Endothelial cell of umbilical vein (primary cell): ENCODE results near the gene CDC42EP3. TPM values are rescaled to one million over a fixed set of nuclear protein-coding genes. Genes with fewer than 3 reads are reported as not detected.

Experiments used
- BruUV-seq: library from RNA; stranded (reverse); fragments of 400-500 nt; replicated peaks from 2 replicates; lab custom pipeline; 2021; lab: Mats Ljungman, UMichigan
- CTCF ChIA-PET: fragments of 300-600, 350-600 bp; sonication (Branson Sonifier 250); formaldehyde crosslinking; loops from one replicate; lab custom pipeline; 2021; ENCODE audit warnings: antibody characterized with exemption, inconsistent platforms; lab: Charles Lee
- POLR2A ChIA-PET: fragments of 300-600, 350-600 bp; sonication (Branson Sonifier 250); formaldehyde crosslinking; loops from one replicate; lab custom pipeline; 2021; ENCODE audit warnings: antibody characterized with exemption, inconsistent platforms; lab: Charles Lee
- DNase-seq: peaks from one replicate; pipeline ENCODE4 v3.0.0-alpha.2; 2011; ENCODE audit warnings: low read depth, low spot score
- FAIRE-seq: peaks from 2 replicates; lab custom pipeline; 2011; peaks lifted over from hg19 to GRCh38; lab: Jason Lieb, UNC
- H2AFZ ChIP-seq: 2 replicates; pipeline ENCODE4 v1.6.0; 2012; ENCODE audit warnings: low read depth, low read length, control low read depth, inconsistent platforms
- H3K27ac ChIP-seq: 2 replicates; pipeline ENCODE4 v1.5.1; 2011; ENCODE audit warnings: low read depth, mild to moderate bottlenecking, control low read depth, low read length, moderate library complexity; ENCODE audit not compliant: insufficient read depth
- H3K27me3 ChIP-seq, 2 experiments: 2 replicates each; pipeline versions ENCODE4 v1.6.0 to v1.6.1; 2011; ENCODE audit warnings: low read length in 2 of 2, mixed read lengths in 1 of 2; ENCODE audit not compliant: control insufficient read depth in 2 of 2, insufficient read depth in 2 of 2
- H3K36me3 ChIP-seq, 2 experiments: 2 replicates in 1 of 2; 3 replicates in 1 of 2; pipeline ENCODE4 v1.5.1; 2011; ENCODE audit warnings: low read length in 2 of 2, mild to moderate bottlenecking in 1 of 2, moderate library complexity in 1 of 2; ENCODE audit not compliant: control insufficient read depth in 2 of 2, insufficient read depth in 2 of 2; ENCODE audit errors: extremely low read depth in 1 of 2
- H3K4me1 ChIP-seq: 3 replicates; pipeline ENCODE4 v1.5.1; 2011; ENCODE audit warnings: mild to moderate bottlenecking, low read length; ENCODE audit not compliant: control insufficient read depth, insufficient read depth; ENCODE audit errors: extremely low read depth
- H3K4me2 ChIP-seq: 2 replicates; pipeline ENCODE4 v1.6.1; 2011; ENCODE audit warnings: low read length, control low read depth, mixed read lengths; ENCODE audit not compliant: insufficient read depth
- H3K4me3 ChIP-seq, 3 experiments: fragments of 200-600 bp in 1 of 3; sonication (generic), shearing (Covaris generic) in 1 of 3; replicated peaks in 1 of 3; 2 replicates each; pipeline ENCODE4 v1.5.1; 2011 to 2016; ENCODE audit warnings: control low read depth in 3 of 3, low read length in 3 of 3, mild to moderate bottlenecking in 2 of 3, inconsistent platforms in 1 of 3, low read depth in 1 of 3, moderate library complexity in 1 of 3; ENCODE audit not compliant: insufficient read depth in 1 of 3
- H3K79me2 ChIP-seq: 2 replicates; pipeline ENCODE4 v1.6.0; 2012; ENCODE audit warnings: low read length, inconsistent platforms; ENCODE audit not compliant: control insufficient read depth, insufficient read depth
- H3K9ac ChIP-seq: replicated peaks from 2 replicates; pipeline ENCODE3; 2011; ENCODE audit warnings: low read length, control low read depth; ENCODE audit not compliant: insufficient read depth; ENCODE audit errors: extremely low read depth
- H3K9me1 ChIP-seq: replicated peaks from 3 replicates; pipeline ENCODE4 v1.6.0; 2011; ENCODE audit warnings: mild to moderate bottlenecking, low read length; ENCODE audit not compliant: control insufficient read depth, insufficient read depth; ENCODE audit errors: extremely low read depth
- H3K9me3 ChIP-seq: replicated peaks from 2 replicates; pipeline ENCODE4 v1.5.1; 2012; ENCODE audit warnings: low read length, inconsistent platforms; ENCODE audit not compliant: control insufficient read depth, insufficient read depth
- H4K20me1 ChIP-seq: replicated peaks from 2 replicates; pipeline ENCODE3; 2011; ENCODE audit warnings: mild to moderate bottlenecking, low read length; ENCODE audit not compliant: control insufficient read depth, insufficient read depth; ENCODE audit errors: extremely low read depth
- EZH2 ChIP-seq: IDR thresholded peaks from 2 replicates; pipeline ENCODE4 v1.6.1; 2012; ENCODE audit warnings: borderline replicate concordance, low read depth, mild to moderate bottlenecking, moderate library complexity, low read length, inconsistent platforms; ENCODE audit not compliant: severe bottlenecking
- FOS ChIP-seq: IDR thresholded peaks from 2 replicates; pipeline ENCODE4 v1.6.1; 2011; ENCODE audit warnings: mild to moderate bottlenecking, low read length, moderate library complexity, borderline replicate concordance; ENCODE audit not compliant: insufficient read depth
- GATA2 ChIP-seq: IDR thresholded peaks from 2 replicates; pipeline ENCODE4 v1.7.0; 2011; ENCODE audit warnings: low read depth, mild to moderate bottlenecking, moderate library complexity, mixed read lengths, low read length; ENCODE audit not compliant: insufficient read length, insufficient read depth
- JUN ChIP-seq: IDR thresholded peaks from 2 replicates; pipeline ENCODE4 v1.6.1; 2011; ENCODE audit warnings: borderline replicate concordance, low read depth; ENCODE audit not compliant: insufficient read length, insufficient read depth
- MYC ChIP-seq: IDR thresholded peaks from one replicate; pipeline ENCODE4 v1.6.1; 2011; ENCODE audit warnings: mild to moderate bottlenecking, low read depth, low read length
- POLR2A ChIP-seq: IDR thresholded peaks from 2 replicates; pipeline ENCODE4 v1.6.1; 2012; ENCODE audit warnings: low read depth, mild to moderate bottlenecking, control low read depth, low read length
- POLR2AphosphoS5 ChIP-seq: IDR thresholded peaks from 2 replicates; pipeline ENCODE4 v1.6.1; 2012; ENCODE audit warnings: low read depth, mild to moderate bottlenecking, control low read depth, low read length, moderate library complexity; ENCODE audit not compliant: insufficient read depth
- dilution Hi-C: fragments of 300-500 bp; cut with MboI; formaldehyde crosslinking; loops from one replicate; pipeline ENCODE4 v1.15.0; 2019; ENCODE audit warnings: low sequenced_read_pairs; ENCODE audit not compliant: extremely low pct_ligation_motif_present
- intact Hi-C: fragments of 100-400 bp; cut with micrococcal nuclease; formaldehyde crosslinking; loops from one replicate; pipeline ENCODE4 v1.10.0; 2022
- polyA plus RNA-seq, 4 experiments: library from polyadenylated mRNA; depleted of rRNA in 3 of 4; stranded (reverse) in 3 of 4; unstranded in 1 of 4; fragments of >200 nt; gene quantifications; 2 replicates each; pipeline versions ENCODE4 v1.2.1 to v1.2.3, GENCODE V29; 2011 to 2012; ENCODE audit warnings: missing spikeins in 1 of 4
- total RNA-seq: library from RNA; stranded (reverse); gene quantifications from 2 replicates; pipeline ENCODE4 v1.2.3, GENCODE V29; 2021
- TF ChIP-seq, protein P1 (sequence below): IDR thresholded peaks from 2 replicates; pipeline ENCODE4 v1.6.1; 2011; ENCODE audit not compliant: insufficient read depth, insufficient read length
- TF ChIP-seq, protein P2 (sequence below), 2 donors: IDR thresholded peaks; 1 replicate in 1 of 2; 2 replicates in 1 of 2; pipeline ENCODE4 v1.5.1; 2011; ENCODE audit warnings: low read length in 2 of 2, mild to moderate bottlenecking in 2 of 2, moderate library complexity in 2 of 2, control low read depth in 1 of 2, inconsistent platforms in 1 of 2, low read depth in 1 of 2; ENCODE audit not compliant: insufficient read depth in 1 of 2; ENCODE audit errors: extremely low read depth in 1 of 2

Gene CDC42EP3
- total and polyA plus RNA-seq, 2 donors (not counting 3 experiments of a cell fraction or from before 2014, with no cell fraction given), result 14.6 to 54.7 TPM

GRCh38 chr2:37656512-37657423 lies 14.7 kb downstream of the CDC42EP3 start:
- ChIA-PET POLR2A (interaction anchor here (0.6 to 1.1 kb wide), 3 partner anchors 8 to 109 kb away, joined by 3 to 6 read pairs (median 5); no protein-coding TSS in a partner anchor), CTCF (interaction anchor here (0.6 to 2.5 kb wide), 18 partner anchors 8 to 261 kb away, joined by 3 to 20 read pairs (median 4); partner anchors contain the start of gene CDC42EP3)
- peaks cover 84% of the 10 kb centered on the region for H3K4me1 ChIP-seq
- H3K4me3 ChIP-seq, result peak overlapping the region in 1 of 3 experiments; percentile 33
- no peak overlapping the region for H2AFZ ChIP-seq
- BruUV-seq, result no TSS peak
- peaks cover 88% of the 10 kb centered on the region for H3K79me2 ChIP-seq
- DNase-seq (peak; percentile 87), FAIRE-seq (peak; percentile 97)
- peak overlapping the region; percentile 97 for H3K27ac ChIP-seq
- dilution Hi-C loops (no loop called here), intact Hi-C loops (loop anchor here (1.0 to 10.0 kb wide), 7 partner anchors 8 to 332 kb away; partner anchors contain the start of gene PRKD3)
- no peaks in the 10 kb centered on the region for H4K20me1 ChIP-seq
- H3K9me1 ChIP-seq, result no peaks in the 10 kb centered on the region
- H3K27me3 ChIP-seq, result no peaks in the 10 kb centered on the region
- TF ChIP-seq POLR2A (peak; percentile 65), FOS (peak; percentile 39), EZH2 (no peak), GATA2 (peak; percentile 41), JUN (peak; percentile 63), POLR2AphosphoS5 (peak; percentile 73), MYC (no peak)
- TF ChIP-seq, protein P1, sequence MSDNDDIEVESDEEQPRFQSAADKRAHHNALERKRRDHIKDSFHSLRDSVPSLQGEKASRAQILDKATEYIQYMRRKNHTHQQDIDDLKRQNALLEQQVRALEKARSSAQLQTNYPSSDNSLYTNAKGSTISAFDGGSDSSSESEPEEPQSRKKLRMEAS, result no peak
- TF ChIP-seq, protein P2, sequence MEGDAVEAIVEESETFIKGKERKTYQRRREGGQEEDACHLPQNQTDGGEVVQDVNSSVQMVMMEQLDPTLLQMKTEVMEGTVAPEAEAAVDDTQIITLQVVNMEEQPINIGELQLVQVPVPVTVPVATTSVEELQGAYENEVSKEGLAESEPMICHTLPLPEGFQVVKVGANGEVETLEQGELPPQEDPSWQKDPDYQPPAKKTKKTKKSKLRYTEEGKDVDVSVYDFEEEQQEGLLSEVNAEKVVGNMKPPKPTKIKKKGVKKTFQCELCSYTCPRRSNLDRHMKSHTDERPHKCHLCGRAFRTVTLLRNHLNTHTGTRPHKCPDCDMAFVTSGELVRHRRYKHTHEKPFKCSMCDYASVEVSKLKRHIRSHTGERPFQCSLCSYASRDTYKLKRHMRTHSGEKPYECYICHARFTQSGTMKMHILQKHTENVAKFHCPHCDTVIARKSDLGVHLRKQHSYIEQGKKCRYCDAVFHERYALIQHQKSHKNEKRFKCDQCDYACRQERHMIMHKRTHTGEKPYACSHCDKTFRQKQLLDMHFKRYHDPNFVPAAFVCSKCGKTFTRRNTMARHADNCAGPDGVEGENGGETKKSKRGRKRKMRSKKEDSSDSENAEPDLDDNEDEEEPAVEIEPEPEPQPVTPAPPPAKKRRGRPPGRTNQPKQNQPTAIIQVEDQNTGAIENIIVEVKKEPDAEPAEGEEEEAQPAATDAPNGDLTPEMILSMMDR (IDR thresholded peaks at IDR 0.05; ENCODE audit: extremely low read depth in 1 of 2, insufficient read depth in 1 of 2, low read depth in 1 of 2, low read length in 2 of 2), result no peak
- H3K4me2 ChIP-seq, result peak overlapping the region; percentile 36
- peak overlapping the region; percentile 66 for H3K9ac ChIP-seq
- H3K9me3 ChIP-seq, result no peaks in the 10 kb centered on the region
- no peaks in the 10 kb centered on the region for H3K36me3 ChIP-seq
